NAMALWA (cell line): ENCODE measurements around the gene PUSL1.

Experiments used
- DNase-seq: peaks from one replicate; pipeline ENCODE4 v3.0.0-alpha.2; 2015; ENCODE audit warnings: low spot score

PUSL1 gene

DNA sequence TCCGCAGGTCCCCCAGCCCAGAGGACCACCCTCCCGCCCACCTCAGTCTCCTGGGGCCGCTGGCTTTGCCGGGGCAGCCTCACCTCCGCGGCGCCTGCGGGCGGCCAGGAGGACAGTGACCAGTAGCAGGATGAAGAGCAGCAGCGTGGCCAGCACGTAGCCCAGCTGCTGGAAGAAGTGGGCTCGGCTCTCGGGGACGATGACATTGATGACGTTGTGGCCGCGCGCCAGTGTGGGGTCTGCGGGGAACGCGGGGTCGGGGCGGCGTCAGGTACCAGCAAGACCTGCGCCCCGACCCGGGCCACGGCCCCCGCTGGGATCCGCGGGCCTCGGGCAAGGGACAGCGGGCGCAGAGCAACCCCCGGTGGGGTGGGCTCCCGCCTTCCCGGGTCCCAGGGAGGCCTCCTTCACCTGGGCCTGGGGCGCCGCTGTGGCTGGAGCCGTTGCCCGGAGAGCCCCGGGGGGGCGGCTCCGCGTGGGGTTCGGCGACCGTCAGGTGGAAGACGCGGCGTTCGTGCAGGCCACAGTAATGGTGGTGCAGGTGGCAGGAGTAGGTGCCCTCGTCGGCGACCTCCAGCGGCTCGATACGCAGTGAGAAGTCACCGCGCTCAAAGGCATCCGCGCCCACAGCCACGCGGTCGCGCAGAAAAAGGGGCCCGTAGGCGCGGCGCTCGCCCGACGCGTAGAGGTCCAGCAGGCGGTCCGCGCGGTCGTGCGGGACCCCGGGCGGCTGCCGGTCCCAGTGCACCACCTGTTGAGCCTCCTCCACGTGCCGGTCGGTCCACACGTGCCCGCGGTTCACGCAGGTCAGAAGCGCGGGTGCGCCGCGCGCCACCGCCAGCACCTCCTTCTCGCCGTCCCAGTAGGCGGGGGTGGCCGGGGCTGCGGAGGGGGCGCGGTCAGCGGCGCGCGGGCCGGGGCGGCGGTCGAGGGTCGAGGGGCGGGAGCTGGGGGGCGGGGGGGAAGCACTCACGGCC, 46.2 kb downstream of the PUSL1 start:
- DNase-seq = no peak

DNA sequence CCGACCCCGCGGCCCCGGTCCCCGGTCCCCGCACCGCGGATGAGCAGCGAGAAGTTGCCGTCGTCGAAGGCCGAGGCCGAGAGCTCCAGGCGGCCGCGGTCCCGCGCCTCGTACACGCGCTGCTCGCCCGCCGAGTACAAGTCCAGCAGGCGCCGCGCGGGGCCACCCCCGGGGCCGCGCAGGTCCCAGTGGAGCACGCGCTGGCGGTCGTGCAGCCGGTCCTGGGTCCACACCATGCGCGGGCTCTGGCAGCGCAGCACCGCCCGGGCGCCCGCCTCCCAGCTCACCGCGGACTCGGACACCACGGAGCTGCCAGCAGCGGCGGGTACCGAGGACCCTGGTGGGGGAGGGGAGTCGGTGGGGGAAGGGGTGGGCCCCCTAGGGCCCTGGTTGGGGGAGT, 47.0 kb downstream of the PUSL1 start:
- no peak for DNase-seq

DNA sequence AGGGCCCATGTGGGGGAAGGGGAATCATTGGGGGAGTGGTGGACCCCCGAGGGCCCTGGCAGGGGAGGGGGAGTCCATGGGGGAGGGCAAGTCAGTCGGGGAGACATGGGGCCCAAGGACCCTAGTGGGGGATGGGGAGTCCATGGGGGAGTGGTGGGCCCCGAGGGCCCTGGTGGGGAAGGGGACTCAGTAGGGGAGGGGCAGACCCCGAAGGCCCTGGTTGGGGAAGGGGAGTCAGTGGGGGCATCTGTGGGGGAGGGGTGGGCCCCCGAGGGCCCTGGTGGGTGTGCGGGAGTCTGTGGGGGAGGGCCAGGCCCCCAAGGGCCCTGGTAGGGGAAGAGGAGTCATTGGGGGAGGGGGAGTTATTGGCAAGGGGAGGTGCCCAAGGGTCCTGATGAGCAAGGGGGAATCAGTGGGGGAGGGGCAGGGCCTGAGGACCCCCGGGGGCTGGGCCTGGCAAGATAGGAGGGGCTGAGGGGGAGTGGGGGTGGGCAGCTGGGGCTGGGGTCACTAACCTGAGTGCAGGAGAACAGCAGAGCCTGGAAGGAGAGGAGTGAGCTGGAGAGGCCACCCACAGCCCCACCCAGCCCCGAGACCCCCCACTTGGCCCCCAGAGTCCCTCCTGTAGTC, 47.9 kb downstream of the PUSL1 start:
- no peak for DNase-seq

DNA sequence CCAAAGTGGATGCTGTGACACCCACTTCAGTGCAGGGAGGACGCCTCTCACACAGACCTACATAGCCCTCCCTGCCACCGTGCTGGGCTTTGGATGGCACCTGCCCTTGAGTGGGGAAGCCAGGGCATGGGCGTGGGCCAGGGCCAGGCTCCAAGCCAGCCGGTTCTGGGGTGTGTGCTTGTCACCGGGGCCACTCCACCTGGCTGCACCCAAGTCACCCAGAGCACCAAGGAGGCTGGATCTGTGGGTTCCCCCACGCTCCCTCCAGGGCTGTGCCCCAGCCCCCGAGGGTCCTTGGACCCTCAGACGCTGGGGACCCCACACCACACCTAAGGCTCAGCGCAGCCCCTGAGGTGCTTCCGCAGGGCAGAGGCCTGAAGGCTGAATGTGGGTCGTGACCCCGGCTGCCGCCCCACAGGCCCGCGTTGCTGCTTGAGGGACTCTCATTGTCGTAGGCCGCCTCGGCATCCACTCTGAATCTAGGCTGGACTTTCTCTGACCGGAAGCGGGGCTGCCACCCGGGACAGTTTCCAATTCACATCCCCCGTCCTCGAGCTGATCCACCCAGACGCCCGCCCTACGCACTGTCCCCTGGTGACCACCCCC, 48.5 kb downstream of the PUSL1 start:
- peak; percentile 43 for DNase-seq

DNA sequence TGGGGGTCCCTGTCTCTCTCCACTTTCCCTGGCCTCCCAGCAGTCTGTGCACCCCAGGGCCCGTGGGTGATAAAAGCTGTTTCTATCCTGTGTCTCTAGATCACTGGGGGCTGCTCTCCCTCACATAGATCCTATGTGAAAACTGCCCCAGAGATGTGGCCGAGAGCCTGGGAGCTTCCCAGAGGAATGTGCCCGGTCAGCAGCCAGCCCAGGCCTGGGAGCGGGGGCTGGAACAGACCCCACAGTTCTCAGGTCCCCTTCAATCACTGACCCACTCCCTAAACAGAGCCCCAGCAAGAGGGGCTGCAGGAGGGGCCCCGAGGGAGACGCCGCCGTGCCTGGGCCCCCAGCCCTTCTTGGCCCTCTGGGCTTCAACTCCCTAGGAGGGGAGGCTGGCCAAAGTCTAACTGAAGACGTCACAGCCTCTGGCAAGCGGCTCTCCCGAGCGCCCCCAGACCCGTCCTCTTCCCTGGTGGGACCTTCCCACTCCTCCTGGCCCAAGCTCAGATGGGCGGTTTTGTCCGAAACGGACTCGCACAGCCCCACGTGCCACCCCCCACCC, 49.6 kb downstream of the PUSL1 start:
- DNase-seq = no peak

DNA sequence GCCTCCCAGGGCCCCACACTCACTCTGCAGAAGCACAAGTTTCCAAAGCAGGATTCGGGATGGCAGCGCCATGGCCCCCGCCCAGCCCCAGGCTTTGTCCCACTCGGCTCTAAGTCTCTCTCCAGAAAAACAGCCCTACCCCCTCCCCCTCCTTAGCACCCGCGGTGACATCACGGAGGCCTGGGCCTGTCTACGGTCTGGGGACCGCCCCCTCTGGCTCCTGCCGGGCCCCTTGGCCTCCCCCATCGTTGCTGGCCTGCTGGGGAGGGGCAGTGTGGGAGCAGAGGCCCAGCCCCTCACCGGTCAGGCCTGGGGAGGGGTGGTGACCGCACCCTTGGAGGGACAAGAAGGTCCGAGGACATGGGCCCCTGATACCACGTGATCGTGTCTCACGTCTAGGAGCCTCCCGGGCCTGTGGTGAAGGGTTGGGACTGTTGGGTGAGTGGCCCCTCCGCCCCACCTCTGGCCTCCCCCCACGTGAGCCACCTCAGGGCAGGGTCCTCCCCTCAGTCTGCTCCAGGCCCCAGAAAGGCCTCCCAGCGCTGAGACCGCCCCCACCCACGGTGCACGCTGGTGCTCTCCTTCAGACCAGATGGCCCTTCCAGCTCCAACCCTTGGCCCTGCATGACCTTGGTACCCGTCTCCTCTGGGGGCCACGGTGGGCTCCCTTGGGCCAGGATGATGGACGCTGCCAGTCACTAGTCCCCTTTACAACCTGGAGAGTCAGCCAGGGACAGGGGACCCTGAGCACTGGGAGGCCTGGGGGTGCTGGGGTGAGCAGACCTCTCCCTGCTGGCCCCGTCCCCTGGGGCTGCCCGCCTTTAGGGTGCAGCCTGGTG, 50.3 kb downstream of the PUSL1 start, which contains the start of gene MXRA8:
TSS of gene MXRA8 (minus strand) at position 123 of the 839 bp plus-strand sequence. CDS start at position 72, 51 bp downstream.
- no peak for DNase-seq

DNA sequence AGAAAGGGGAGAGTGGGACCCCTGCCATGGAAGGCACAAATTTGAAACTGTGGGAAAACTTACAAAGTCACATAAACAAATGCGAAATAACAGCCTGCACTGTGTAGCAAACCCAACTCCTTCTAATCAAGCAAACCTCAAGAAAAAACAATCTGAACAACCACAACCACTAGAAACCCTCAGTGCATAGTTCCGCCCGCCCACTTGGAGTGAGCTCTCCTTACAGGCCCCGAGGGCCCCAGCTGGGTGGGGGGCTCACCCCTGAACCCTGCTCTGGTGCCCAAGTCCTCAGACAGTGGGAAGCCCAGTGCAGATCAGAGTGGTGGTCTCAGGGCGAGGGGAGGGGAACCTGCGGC, 50.9 kb downstream of the PUSL1 start:
- no peak for DNase-seq

DNA sequence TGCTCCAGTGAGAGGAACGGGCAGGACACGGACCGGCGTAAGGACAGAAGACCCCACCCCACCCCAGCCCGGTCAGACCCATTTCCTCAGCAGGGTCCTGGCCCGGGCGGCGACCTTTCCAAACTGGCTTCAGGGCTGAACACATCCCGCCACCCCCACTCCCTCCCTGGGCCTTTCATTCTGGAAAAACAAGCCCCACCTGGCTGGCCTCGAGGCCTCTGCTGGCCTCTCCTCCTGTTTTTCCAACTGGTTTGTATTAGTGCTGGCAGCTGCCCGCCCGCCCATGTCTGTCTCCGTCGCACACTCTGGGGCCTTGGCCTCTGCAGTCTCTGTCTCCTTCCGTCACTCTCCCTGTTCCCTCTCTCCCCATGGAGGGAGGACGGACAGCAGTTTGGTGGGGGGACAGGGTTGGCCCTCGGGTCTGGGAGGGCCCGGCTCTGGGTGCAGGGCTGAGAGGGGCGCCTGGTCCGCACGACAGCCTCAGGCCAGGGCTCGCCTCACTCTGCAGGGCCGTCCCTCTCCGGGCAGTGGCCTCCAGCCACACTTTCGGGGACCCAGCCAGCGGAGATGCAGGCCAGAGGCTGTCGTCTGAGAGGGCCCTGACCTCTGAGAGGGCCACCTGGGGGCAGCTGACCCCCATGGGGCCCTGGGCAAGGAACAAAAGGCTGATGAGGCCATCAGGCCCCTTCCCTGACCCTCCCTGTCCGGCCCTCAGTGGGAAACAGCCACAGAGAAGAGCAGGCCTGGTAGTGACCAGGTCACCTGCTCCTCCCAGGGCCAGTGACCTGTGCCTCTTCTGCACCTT, 51.5 kb downstream of the PUSL1 start:
- no peak for DNase-seq

DNA sequence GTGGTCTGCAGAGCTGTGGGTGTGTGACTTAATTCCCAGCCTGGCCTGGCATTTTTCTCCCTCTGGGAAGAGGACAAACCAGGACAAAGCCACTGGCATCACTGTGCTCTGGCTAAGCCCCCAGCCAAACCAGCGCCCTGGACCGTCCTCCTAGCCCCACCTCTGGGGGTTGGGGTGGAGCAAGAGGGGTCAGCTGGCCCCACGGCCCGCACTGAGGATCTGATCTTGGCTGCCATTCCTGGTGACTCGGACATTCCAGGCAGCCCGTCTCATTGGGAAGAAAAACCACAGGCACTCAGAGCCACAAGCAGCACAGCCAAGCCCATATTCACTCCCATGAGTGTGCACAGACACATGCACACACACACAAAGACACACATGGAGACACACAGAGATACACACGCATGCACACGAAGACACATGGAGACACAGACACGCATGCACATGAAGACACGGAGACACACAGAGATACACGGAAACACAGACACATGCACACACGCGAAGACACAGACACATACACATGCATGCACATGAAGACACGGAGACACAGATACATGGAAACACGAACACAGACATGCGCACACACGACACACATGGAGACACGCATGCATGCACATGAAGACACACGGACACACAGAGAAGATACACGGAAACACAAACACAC, 52.2 kb downstream of the PUSL1 start:
- no peak for DNase-seq
